A172 (cell line): Measurements from ENCODE around the gene FRMD3. TPM values are rescaled to one million over a fixed set of nuclear protein-coding genes. Genes with fewer than 3 reads are reported as not detected.

Experiments
- DNase-seq: peaks from one replicate; pipeline ENCODE4 v3.0.0-alpha.2; 2015; ENCODE audit warnings: low spot score
- total RNA-seq: library from RNA; depleted of rRNA; stranded (reverse); fragments of >200 nt; shearing (Covaris generic); gene quantifications from 2 replicates; pipeline ENCODE4 v1.2.3, GENCODE V29; 2014

FRMD3 gene
- total RNA-seq, 1 experiment from 2014 or later, result 6.2 TPM

GRCh38 chr9:83433846-83434245 lies 104.4 kb downstream of the FRMD3 start:
- DNase-seq, result no peak

GRCh38 chr9:83432877-83433550 lies 105.2 kb downstream of the FRMD3 start:
- no peak for DNase-seq

- peak; percentile 93 for DNase-seq
These were observed 106.0 kb downstream of the FRMD3 start for GRCh38 chr9:83432104-83432627.

- DNase-seq, result no peak
These were observed 106.8 kb downstream of the FRMD3 start for GRCh38 chr9:83431101-83432060.

- DNase-seq, result peak; percentile 26
These were observed 107.5 kb downstream of the FRMD3 start for GRCh38 chr9:83430681-83431080.

- no peak for DNase-seq
These were observed 109.0 kb downstream of the FRMD3 start for GRCh38 chr9:83429229-83429628.

GRCh38 chr9:83425240-83425639 lies 113.0 kb downstream of the FRMD3 start:
- DNase-seq, result peak; percentile 31

DNA sequence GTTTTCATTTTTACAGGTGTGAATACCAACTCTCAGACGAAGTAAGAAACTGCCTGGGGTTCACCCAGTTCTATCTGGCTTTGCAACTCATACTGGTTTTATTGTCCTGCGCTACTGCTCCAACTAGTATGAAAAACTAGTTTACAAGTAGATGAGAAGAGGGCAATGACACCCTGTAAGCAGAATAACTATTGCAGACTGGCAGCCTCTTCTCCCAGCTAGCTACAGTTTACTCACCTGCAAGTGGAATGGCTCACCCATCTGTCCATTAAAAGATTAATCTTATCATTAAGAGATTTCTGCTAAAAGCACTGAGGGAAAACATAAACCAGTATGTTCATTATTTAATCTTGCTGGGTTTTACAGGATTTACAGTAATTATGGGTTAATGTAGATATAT lies 113.4 kb downstream of the FRMD3 start:
- DNase-seq, result no peak

DNA sequence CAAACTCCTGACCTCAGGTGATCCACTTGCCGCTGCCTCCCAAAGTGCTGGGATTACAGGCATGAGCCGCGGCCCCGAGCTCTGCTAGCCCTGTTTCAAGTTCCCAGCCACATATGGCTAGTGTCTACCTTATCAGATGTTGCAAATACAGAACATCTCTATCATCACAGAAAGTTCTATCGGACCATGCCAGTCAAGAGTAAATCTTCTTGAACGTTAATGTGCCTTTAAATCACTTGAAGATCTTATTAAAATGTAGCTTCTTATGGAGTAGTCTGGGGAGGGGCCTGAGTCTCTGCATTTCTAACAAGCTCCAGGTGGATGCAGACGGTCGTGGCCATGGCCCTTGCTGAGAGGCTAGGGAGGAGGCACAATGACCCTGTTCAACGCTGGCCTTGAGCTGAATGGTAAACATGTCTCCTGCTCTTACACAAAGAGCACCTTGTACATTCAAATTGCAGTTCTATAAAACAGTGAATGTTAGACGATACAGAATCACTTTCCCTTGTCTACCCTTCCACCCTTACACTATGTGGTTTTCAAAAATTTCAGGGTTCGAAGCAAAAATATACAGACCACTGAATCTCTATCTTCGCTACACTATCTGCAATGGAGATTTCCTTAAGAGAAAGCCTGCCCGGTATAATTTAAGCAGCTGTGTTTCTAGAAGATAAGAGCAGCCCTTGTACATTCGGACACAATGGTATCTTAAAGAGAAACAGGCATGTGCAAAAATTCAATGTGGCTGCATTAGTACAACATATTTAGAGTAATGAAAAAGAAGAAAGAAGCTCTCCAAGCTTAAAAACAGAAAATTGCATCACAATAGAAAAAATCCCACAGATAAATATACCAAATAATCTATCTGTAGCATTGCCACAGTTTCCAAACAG lies 114.1 kb downstream of the FRMD3 start:
- DNase-seq, result no peak

DNA sequence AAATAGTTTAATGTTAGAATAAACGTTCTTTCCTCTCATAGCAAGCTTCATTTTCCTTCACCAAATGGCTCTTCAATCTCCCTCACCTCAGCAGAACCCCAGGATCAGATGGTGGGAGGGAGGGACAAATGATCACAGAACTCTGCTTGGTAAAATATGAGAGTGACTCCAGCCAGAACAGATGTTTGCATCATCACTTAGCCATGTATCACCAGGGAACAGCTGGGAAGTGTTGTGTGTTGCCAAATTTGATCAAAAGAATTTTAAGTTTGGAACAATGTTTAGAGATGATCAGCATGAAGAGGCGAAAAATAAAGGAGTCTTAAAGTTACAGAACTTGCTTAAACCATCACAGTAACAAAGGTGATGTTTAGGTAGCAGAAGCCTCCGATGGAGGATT lies 115.7 kb downstream of the FRMD3 start:
- no peak for DNase-seq

DNA sequence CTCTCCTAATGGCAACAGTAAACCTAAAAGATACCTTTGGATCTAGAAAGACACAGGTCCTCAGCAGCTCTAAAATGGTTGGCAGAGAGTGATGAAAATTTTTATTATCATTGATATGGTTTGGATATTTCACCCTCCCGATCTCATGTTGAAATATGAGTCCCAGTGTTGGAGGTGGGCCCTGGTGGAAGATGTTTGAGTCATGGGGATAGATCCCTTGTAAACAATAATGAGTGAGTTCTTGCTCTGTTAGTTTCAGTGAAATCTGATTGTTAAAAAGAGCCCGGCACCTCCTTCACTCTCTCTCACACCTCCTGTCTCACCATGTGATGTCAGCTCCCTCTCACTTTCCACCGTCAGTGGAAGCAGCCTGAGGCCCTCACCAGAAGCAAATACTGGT lies 117.7 kb downstream of the FRMD3 start:
- DNase-seq, result no peak

- no peak for DNase-seq
These were observed 118.2 kb downstream of the FRMD3 start for GRCh38 chr9:83419961-83420360.

GRCh38 chr9:83418283-83418682 lies 119.9 kb downstream of the FRMD3 start:
- DNase-seq, result no peak

DNA sequence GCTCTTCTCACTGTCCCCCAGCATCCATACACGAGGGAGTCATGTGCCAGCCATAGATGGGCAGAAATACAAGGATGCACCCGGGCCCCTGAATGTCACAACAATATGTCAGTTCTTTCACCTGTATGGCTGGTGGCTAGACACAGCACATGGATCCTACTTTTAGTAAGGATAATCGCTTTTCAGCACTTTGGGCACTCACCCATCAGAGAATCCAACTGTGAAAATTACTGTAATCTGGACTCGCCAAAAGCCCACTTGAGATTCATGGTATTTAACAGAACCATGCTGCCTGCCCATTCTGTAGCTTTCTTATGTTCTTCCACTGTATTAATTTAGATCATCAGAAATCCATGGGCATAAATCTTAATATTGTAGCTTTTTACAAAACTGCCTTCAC lies 124.8 kb downstream of the FRMD3 start:
- no peak for DNase-seq

DNA sequence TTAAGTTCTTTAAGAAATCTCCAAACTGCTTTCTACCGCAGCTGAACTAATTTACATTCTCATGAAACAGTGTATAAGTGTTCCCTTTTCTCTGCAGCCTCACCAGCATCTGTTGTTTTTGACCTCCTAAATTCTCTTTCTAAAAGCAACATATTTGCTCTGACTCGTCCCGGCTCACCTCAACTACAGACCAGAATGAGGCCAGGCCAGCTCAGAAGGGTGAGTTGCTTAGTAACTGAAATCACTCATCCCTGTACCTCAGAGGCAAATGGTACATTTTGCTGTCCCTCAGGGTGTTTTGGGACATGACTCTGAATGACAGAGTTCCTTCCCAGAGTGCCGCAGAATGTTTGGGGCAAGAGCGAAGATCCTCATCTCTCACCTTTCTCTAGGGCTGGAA lies 127.5 kb downstream of the FRMD3 start:
- no peak for DNase-seq

GRCh38 chr9:83406921-83407320 lies 131.3 kb downstream of the FRMD3 start:
- no peak for DNase-seq

GRCh38 chr9:83405759-83406158 lies 132.4 kb downstream of the FRMD3 start:
- DNase-seq, result no peak

- peak; percentile 18 for DNase-seq
These were observed 134.5 kb downstream of the FRMD3 start for GRCh38 chr9:83403527-83404238.

DNA sequence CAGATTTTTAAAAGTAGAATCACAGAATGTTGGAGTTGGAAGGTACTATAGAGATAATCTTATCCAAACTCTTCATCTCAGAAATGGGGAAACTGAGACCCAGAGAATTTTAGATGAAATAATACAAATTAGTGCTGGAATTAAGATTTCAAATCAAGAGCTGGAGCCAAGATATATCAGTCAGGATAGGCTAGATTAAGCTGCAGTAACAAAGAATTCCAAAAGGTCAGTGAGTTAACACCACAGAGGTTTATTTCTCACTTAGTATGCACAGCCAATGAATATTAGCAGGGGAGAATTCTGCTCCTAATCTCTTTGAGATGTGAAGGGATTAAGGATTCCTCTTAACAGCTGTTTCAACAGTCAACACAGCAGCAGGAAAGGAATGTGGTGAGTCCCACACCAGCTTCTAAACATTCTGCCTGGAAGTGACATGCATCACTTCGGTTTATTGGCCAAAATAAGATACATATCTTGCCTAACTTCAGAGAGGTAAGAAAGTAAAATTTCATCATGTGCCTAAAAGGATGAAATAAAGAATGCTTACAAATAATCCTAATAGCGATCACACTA lies 136.8 kb downstream of the FRMD3 start:
- DNase-seq, result no peak

- no peak for DNase-seq
These were observed 141.4 kb downstream of the FRMD3 start for GRCh38 chr9:83396813-83397212.

- no peak for DNase-seq
These were observed 141.9 kb downstream of the FRMD3 start for GRCh38 chr9:83396342-83396741.
